ENCODE data around the gene PLTP.

- TF ChIP-seq CTCF (IDR thresholded peaks at IDR 0.05) (no peak), POLR2AphosphoS5 (IDR thresholded peaks at IDR 0.05; ENCODE audit: low read depth, low read length) (no peak)
These were observed 39.3 kb downstream of the PLTP start for GRCh38 chr20:45872626-45873025.

All from Panc1 (cell line).